ENCODE results near the gene TGM5.
"Not testable (repeated sequence)": the region's sequence is repeated elsewhere in the genome, so short reads cannot be mapped to it uniquely, and the experiment has no call there.

TGM5 gene

GRCh38 chr15:43299411-43299810 is 32.7 kb upstream of the TGM5 start:
- no peak for DNase-seq (ENCODE audit: low read depth)
- TF ChIP-seq MYC (IDR thresholded peaks at IDR 0.05; ENCODE audit: low read depth, low read length) = no peak
- no peak for TF ChIP-seq CTCF (IDR thresholded peaks at IDR 0.05; ENCODE audit: low read depth, low read length)
- TF ChIP-seq MAX (IDR thresholded peaks at IDR 0.05; ENCODE audit: low read depth, low read length) = no peak
- TF ChIP-seq POLR2A (IDR thresholded peaks at IDR 0.05; ENCODE audit: extremely low read depth, insufficient read length) = no peak
- H3K4me3 ChIP-seq (ENCODE audit: low read depth, low read length) = no peak overlapping the region

GRCh38 chr15:43294091-43294706 is 27.5 kb upstream of the TGM5 start:
- no peak for DNase-seq (ENCODE audit: low read depth)
- no peak for TF ChIP-seq MYC (IDR thresholded peaks at IDR 0.05; ENCODE audit: low read depth, low read length)
- TF ChIP-seq MAX (IDR thresholded peaks at IDR 0.05; ENCODE audit: low read depth, low read length) = no peak
- TF ChIP-seq CTCF (IDR thresholded peaks at IDR 0.05; ENCODE audit: low read depth, low read length) = no peak
- TF ChIP-seq POLR2A (IDR thresholded peaks at IDR 0.05; ENCODE audit: extremely low read depth, insufficient read length) = no peak
- H3K4me3 ChIP-seq (ENCODE audit: low read depth, low read length) = no peak overlapping the region

DNA sequence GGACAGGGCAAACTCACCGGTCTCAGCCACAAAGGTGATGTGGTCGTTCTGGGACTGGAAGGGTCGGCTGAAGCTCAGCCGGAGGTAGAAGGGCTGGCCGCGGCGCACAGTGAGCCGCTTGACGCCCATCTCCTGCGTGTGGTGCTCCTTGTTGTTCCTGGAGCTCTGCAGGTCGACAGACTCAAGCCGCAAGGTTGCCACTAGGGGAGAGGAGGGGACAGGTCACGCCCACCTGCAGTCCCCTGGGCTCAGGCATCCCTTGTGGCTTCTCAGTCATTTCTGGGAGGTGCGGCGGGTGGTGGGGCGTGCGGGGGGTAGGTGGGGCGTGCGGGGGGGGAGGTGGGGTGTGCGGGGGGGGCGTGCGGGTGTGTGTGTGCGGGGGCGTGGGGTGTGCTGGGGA is 26.7 kb upstream of the TGM5 start:
- DNase-seq (ENCODE audit: low read depth) = no peak
- TF ChIP-seq MAX (IDR thresholded peaks at IDR 0.05; ENCODE audit: low read depth, low read length) (no peak), CTCF (IDR thresholded peaks at IDR 0.05; ENCODE audit: low read depth, low read length) (no peak), MYC (IDR thresholded peaks at IDR 0.05; ENCODE audit: low read depth, low read length) (no peak), POLR2A (IDR thresholded peaks at IDR 0.05; ENCODE audit: extremely low read depth, insufficient read length) (no peak)
- no peak overlapping the region for H3K4me3 ChIP-seq (ENCODE audit: low read depth, low read length)

DNA sequence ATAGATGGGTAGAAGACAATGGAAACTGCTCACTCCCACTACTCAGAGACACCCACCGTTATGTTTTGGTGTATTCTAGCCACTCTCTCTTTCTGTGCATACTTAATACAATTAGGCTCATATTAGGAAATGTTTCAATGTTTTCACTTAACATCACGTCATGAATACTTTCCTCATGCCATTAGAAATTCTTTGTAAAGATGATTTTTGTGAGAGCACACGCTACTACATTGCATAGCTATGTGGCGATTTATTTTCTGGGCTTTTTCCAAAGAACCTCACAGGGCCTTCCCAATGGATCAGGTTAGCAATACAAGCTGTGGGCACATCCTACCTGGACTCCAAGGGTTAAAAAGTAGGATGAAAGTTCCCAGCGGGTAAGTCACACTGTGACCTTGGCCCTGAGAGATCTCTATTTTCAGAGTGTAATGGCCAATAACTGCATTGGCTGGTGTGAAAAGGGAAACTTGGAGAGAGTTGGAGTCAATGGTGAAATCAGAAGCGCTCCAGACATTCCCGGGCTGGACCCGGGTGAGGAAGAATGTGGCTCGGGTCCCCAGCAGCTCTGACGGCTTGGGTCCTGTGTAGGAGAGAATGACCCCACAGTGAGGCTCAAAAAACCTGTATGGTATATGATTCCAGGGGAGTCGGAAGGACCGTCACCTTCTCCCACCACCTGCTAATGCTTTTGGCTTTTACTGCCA is 25.8 kb upstream of the TGM5 start:
- no peak overlapping the region for H3K4me3 ChIP-seq (ENCODE audit: low read depth, low read length)
- TF ChIP-seq MYC (IDR thresholded peaks at IDR 0.05; ENCODE audit: low read depth, low read length) = no peak
- TF ChIP-seq MAX (IDR thresholded peaks at IDR 0.05; ENCODE audit: low read depth, low read length) = no peak
- TF ChIP-seq POLR2A (IDR thresholded peaks at IDR 0.05; ENCODE audit: extremely low read depth, insufficient read length) = no peak
- TF ChIP-seq CTCF (IDR thresholded peaks at IDR 0.05; ENCODE audit: low read depth, low read length) = no peak
- no peak for DNase-seq (ENCODE audit: low read depth)

- not testable (repeated sequence) for H3K4me3 ChIP-seq (ENCODE audit: low read depth, low read length); DNase-seq (ENCODE audit: low read depth)
These were observed 22.9 kb upstream of the TGM5 start for GRCh38 chr15:43289656-43290055.

GRCh38 chr15:43287254-43287653 is 20.5 kb upstream of the TGM5 start:
- no peak for DNase-seq (ENCODE audit: low read depth)
- TF ChIP-seq MAX (IDR thresholded peaks at IDR 0.05; ENCODE audit: low read depth, low read length) = no peak
- TF ChIP-seq MYC (IDR thresholded peaks at IDR 0.05; ENCODE audit: low read depth, low read length) = no peak
- TF ChIP-seq CTCF (IDR thresholded peaks at IDR 0.05; ENCODE audit: low read depth, low read length) = no peak
- TF ChIP-seq POLR2A (IDR thresholded peaks at IDR 0.05; ENCODE audit: extremely low read depth, insufficient read length) = no peak
- H3K4me3 ChIP-seq (ENCODE audit: low read depth, low read length) = no peak overlapping the region
